ENCODE results near the gene EIF3I. TPM values are rescaled to one million over a fixed set of nuclear protein-coding genes. Genes with fewer than 3 reads are reported as not detected.

The EIF3I gene
- total and polyA plus RNA-seq, 10 of the 15 experiments (the other 5 are each of a cell fraction or from before 2014, with no cell fraction given), result 208 to 606 (median 352) TPM

DNA sequence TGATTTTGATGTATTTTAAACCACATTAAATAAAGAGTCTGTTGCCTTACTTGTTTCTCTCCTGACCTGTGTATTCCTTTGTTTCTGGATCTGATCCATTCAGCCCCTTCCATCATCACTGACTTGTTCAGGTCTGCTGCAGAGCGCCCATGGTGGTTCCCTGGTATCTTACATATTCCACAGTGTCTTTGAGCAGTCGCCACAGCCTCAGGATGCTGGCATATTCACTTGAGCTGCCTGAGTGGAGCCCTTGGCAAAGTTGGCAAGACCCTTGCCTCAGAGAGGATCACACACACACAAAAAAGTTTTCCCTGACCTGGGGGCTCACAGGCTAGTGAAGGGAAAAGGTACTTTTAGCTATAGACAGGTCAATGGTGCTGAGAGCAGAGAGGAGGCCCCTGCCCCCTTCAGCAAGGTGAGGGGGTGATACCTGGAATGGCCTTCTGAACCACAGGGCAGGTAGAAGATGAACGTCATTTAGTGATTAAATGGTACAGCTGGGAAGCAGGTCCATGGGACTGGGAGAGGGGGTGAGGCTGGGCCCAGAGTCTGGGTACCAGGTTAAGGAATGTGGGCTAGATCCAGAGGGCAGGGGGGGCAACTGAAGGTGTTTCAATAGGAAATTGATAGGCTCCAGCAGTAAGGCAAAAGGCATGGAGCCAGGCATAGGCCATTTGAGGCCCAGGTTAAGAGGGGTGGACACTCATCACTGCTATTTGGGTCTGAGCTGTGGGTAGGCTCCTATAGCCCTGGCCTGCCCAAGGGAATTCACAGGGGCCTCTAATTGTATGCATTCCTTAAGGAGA, 23.8 kb upstream of the EIF3I start:
- Histone ChIP-seq H3K4me2 (ENCODE audit: control insufficient read depth, insufficient read depth) (no peak overlapping the region), H3K27me3 (replicated peaks in 1 of 2; ENCODE audit: control insufficient read depth in 2 of 2, insufficient read depth in 2 of 2, low read length in 1 of 2) (no peaks in the 10 kb centered on the region), H3K4me3 (no peak overlapping the region), H3K9ac (ENCODE audit: control insufficient read depth, insufficient read depth, low read length) (no peak overlapping the region), H3K36me3 (ENCODE audit: control insufficient read depth in 2 of 2, insufficient read depth in 2 of 2, low read length in 1 of 2) (peaks cover 26 to 32% of the 10 kb centered on the region in 2 experiments), H3K9me3 (replicated peaks; ENCODE audit: control insufficient read depth, insufficient read depth, low read length) (no peaks in the 10 kb centered on the region), H2AFZ (ENCODE audit: control insufficient read depth, low read depth, low read length) (no peak overlapping the region), H3K4me1 (ENCODE audit: control insufficient read depth, insufficient read depth, low read length) (peaks cover 21% of the 10 kb centered on the region), H3K79me2 (ENCODE audit: control insufficient read depth, insufficient read depth, low read length) (peaks cover 17% of the 10 kb centered on the region), H4K20me1 (ENCODE audit: control insufficient read depth, insufficient read depth) (no peaks in the 10 kb centered on the region), H3K27ac (ENCODE audit: control insufficient read depth, insufficient read depth) (no peak overlapping the region)
- WGBS (ENCODE audit: insufficient coverage, insufficient replicate concordance, low lambda C conversion rate, missing lambda C conversion rate), result 100% methylated on average over 3 of the region's 3 CpGs
- BruUV-seq (replicated peaks), result no TSS peak
- intact Hi-C loops (cut with micrococcal nuclease; ENCODE audit: unreplicated experiment), result no loop called here
- POLR2A ChIA-PET, result interaction anchor here (1.2 kb wide), 1 partner anchor 17 kb away, joined by 5 read pairs; no protein-coding TSS in a partner anchor
- in situ Hi-C loops (cut with MboI), result no loop called here
- RAD21 ChIA-PET (ENCODE audit: unreplicated experiment), result interaction anchor here (0.6 to 4.2 kb wide), 3 partner anchors 18 to 45 kb away, joined by 3 to 22 read pairs (median 13); partner anchors contain the start of gene TXLNA
- SMC1A ChIA-PET (ENCODE audit: uncharacterized antibody, unreplicated experiment), result interaction anchor here (1.1 kb wide), 1 partner anchor 16 kb away, joined by 3 read pairs; no protein-coding TSS in a partner anchor
- ATAC-seq (no peak), DNase-seq (ENCODE audit: low read depth, low spot score) (no peak), FAIRE-seq (no peak)
- CTCF ChIA-PET, result interaction anchor here (1.0 to 2.1 kb wide), 2 partner anchors 17 to 118 kb away, joined by 4 to 5 read pairs; no protein-coding TSS in a partner anchor
- TF ChIP-seq NBN (IDR thresholded peaks at IDR 0.05), result no peak
- no peak for TF ChIP-seq EZH2 (IDR thresholded peaks at IDR 0.05; ENCODE audit: borderline replicate concordance, control insufficient read depth, low read depth, low read length)
- no peak; the same call in 1 of the 2 replicates for TF ChIP-seq MTA3 (IDR thresholded peaks at IDR 0.05; ENCODE audit: borderline replicate concordance, low read length)
- TF ChIP-seq CBFB (IDR thresholded peaks at IDR 0.05; ENCODE audit: low read depth), result no peak
- no peak for TF ChIP-seq TARDBP (IDR thresholded peaks at IDR 0.05; ENCODE audit: borderline replicate concordance)
- no peak for TF ChIP-seq JUNB (IDR thresholded peaks at IDR 0.05)
- no peak for TF ChIP-seq BACH1 (IDR thresholded peaks at IDR 0.05; ENCODE audit: borderline replicate concordance)
- no peak for TF ChIP-seq MYB (IDR thresholded peaks at IDR 0.05; ENCODE audit: borderline replicate concordance, low read depth, low read length)
- no peak for TF ChIP-seq ZNF274 (IDR thresholded peaks at IDR 0.05; ENCODE audit: insufficient read depth, insufficient read length)
- peak; percentile 34; the same call in 1 of the 2 replicates for TF ChIP-seq PML (IDR thresholded peaks at IDR 0.05; ENCODE audit: low read length)
- 0 out of 3 replicates have a peak, but pooled peaks have one; percentile 12 for TF ChIP-seq POU2F2 (IDR thresholded peaks at IDR 0.05; ENCODE audit: borderline replicate concordance, low read depth, low read length)
- TF ChIP-seq, protein P1, sequence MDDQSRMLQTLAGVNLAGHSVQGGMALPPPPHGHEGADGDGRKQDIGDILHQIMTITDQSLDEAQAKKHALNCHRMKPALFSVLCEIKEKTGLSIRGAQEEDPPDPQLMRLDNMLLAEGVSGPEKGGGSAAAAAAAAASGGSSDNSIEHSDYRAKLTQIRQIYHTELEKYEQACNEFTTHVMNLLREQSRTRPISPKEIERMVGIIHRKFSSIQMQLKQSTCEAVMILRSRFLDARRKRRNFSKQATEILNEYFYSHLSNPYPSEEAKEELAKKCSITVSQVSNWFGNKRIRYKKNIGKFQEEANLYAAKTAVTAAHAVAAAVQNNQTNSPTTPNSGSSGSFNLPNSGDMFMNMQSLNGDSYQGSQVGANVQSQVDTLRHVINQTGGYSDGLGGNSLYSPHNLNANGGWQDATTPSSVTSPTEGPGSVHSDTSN (IDR thresholded peaks at IDR 0.05; ENCODE audit: insufficient replicate concordance, low read depth, low read length), result no peak
- TF ChIP-seq, protein P2, sequence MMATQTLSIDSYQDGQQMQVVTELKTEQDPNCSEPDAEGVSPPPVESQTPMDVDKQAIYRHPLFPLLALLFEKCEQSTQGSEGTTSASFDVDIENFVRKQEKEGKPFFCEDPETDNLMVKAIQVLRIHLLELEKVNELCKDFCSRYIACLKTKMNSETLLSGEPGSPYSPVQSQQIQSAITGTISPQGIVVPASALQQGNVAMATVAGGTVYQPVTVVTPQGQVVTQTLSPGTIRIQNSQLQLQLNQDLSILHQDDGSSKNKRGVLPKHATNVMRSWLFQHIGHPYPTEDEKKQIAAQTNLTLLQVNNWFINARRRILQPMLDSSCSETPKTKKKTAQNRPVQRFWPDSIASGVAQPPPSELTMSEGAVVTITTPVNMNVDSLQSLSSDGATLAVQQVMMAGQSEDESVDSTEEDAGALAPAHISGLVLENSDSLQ (IDR thresholded peaks at IDR 0.05), result no peak
- TF ChIP-seq POLR2AphosphoS5 (IDR thresholded peaks at IDR 0.05; ENCODE audit: low read length), result 0 out of 2 replicates have a peak, but pooled peaks have one; percentile 43
- no peak for TF ChIP-seq CREB1 (IDR thresholded peaks at IDR 0.05; ENCODE audit: low read depth)
- TF ChIP-seq LARP7 (IDR thresholded peaks at IDR 0.05), result no peak
- TF ChIP-seq ZZZ3 (IDR thresholded peaks at IDR 0.05; ENCODE audit: control insufficient read depth, insufficient read length, low read depth), result no peak
- peak; percentile 66 for TF ChIP-seq POLR2A (IDR thresholded peaks at IDR 0.05; ENCODE audit: low read depth, low read length)
- TF ChIP-seq JUND (IDR thresholded peaks at IDR 0.05; ENCODE audit: low read depth, low read length), result no peak
- no peak for TF ChIP-seq NFYB (IDR thresholded peaks at IDR 0.05; ENCODE audit: insufficient read depth, low read depth, low read length)

All from GM12878 (cell line).